Stomach (tissue), 4 donors: ENCODE measurements around the gene DRC3.

Experiments
- CTCF ChIP-seq, 7 experiments: fragments of 450-650 bp in 4 of 7; fragments of 200-600 bp in 3 of 7; sonication (generic) in 3 of 7; IDR thresholded peaks; one replicate each; pipeline ENCODE4 v1.5.1; 2016 to 2019; ENCODE audit warnings: antibody characterized with exemption in 7 of 7, control low read depth in 2 of 7, mild to moderate bottlenecking in 1 of 7
- EP300 ChIP-seq: sonication (generic); formaldehyde crosslinking; IDR thresholded peaks from one replicate; pipeline ENCODE4 v1.6.1; 2017; ENCODE audit warnings: antibody characterized with exemption
- POLR2AphosphoS5 ChIP-seq, 3 donors: sonication (generic); formaldehyde crosslinking; IDR thresholded peaks; one replicate each; pipeline ENCODE4 v1.6.1; 2016; ENCODE audit warnings: antibody characterized with exemption in 3 of 3

GRCh38 chr17:17999364-18000029 is 26.8 kb downstream of the DRC3 start:
- TF ChIP-seq CTCF (IDR thresholded peaks at IDR 0.05) (no peak), POLR2AphosphoS5 (IDR thresholded peaks at IDR 0.05) (no peak), EP300 (no peak)
